CD14-positive monocyte (primary cell): ENCODE results near the gene ATXN7L1. TPM values are rescaled to one million over a fixed set of nuclear protein-coding genes. Genes with fewer than 3 reads are reported as not detected.

Experiments used
- DNase-seq, 3 donors: peaks; one replicate each; pipeline ENCODE4 v3.0.0-alpha.2; 2011 to 2022
- H2AFZ ChIP-seq: 2 replicates; pipeline ENCODE4 v1.6.0; 2012; ENCODE audit warnings: mild to moderate bottlenecking, low read depth, low read length, inconsistent platforms; ENCODE audit not compliant: insufficient read depth, poor library complexity, severe bottlenecking
- H3K27ac ChIP-seq, 2 donors: 1 replicate in 1 of 2; 2 replicates in 1 of 2; pipeline ENCODE4 v1.5.1; 2012 to 2013; ENCODE audit warnings: low read length in 2 of 2, control low read depth in 1 of 2, inconsistent platforms in 1 of 2, low read depth in 1 of 2, mild to moderate bottlenecking in 1 of 2
- H3K27me3 ChIP-seq, 2 donors: one replicate each; pipeline versions ENCODE4 v1.6.0 to v1.6.1; 2011 to 2013; ENCODE audit warnings: low read length in 2 of 2; ENCODE audit not compliant: control insufficient read depth in 2 of 2, insufficient read depth in 2 of 2
- H3K36me3 ChIP-seq, 2 donors: replicated peaks in 1 of 2; 1 replicate in 1 of 2; 2 replicates in 1 of 2; pipeline versions ENCODE4 v1.5.1 to v1.6.1; 2012 to 2013; ENCODE audit warnings: low read length in 2 of 2, control low read depth in 1 of 2, inconsistent platforms in 1 of 2, mild to moderate bottlenecking in 1 of 2; ENCODE audit not compliant: insufficient read depth in 2 of 2, control insufficient read depth in 1 of 2
- H3K4me1 ChIP-seq, 2 donors: 1 replicate in 1 of 2; 2 replicates in 1 of 2; pipeline versions ENCODE4 v1.5.1 to v1.6.1; 2012 to 2013; ENCODE audit warnings: low read length in 2 of 2, control low read depth in 1 of 2, inconsistent platforms in 1 of 2, mild to moderate bottlenecking in 1 of 2, moderate library complexity in 1 of 2; ENCODE audit not compliant: insufficient read depth in 2 of 2, control insufficient read depth in 1 of 2
- H3K4me2 ChIP-seq: replicated peaks from 2 replicates; pipeline ENCODE3; 2012; ENCODE audit warnings: low read length, moderate library complexity, mild to moderate bottlenecking; ENCODE audit not compliant: poor library complexity, severe bottlenecking; ENCODE audit errors: extremely low read depth
- H3K4me3 ChIP-seq, 3 experiments: fragments of 200-600 bp in 1 of 3; sonication (generic) in 1 of 3; replicated peaks in 1 of 3; 1 replicate in 2 of 3; 2 replicates in 1 of 3; pipeline ENCODE4 v1.5.1; 2011 to 2013; ENCODE audit warnings: low read length in 3 of 3, mild to moderate bottlenecking in 3 of 3, control low read depth in 2 of 3, low read depth in 2 of 3, inconsistent platforms in 1 of 3, moderate library complexity in 1 of 3
- H3K79me2 ChIP-seq: 2 replicates; pipeline ENCODE4 v1.6.0; 2012; ENCODE audit warnings: mild to moderate bottlenecking, control low read depth, inconsistent platforms, low read length, moderate library complexity; ENCODE audit not compliant: insufficient read depth
- H3K9ac ChIP-seq: 2 replicates; pipeline ENCODE4 v1.6.0; 2017; ENCODE audit warnings: low read length, mild to moderate bottlenecking; ENCODE audit not compliant: insufficient read depth, poor library complexity, severe bottlenecking
- H3K9me3 ChIP-seq, 2 donors: replicated peaks in 1 of 2; 1 replicate in 1 of 2; 2 replicates in 1 of 2; pipeline versions ENCODE4 v1.5.1 to v1.6.1; 2012 to 2013; ENCODE audit warnings: low read length in 2 of 2, control low read depth in 1 of 2; ENCODE audit not compliant: control insufficient read depth in 1 of 2, insufficient read depth in 1 of 2
- H4K20me1 ChIP-seq: 2 replicates; pipeline ENCODE4 v1.6.0; 2012; ENCODE audit warnings: mild to moderate bottlenecking, low read length, control low read depth, moderate library complexity; ENCODE audit not compliant: insufficient read depth
- H3K27ac Mint-ChIP-seq, 7 donors: one replicate each; pipeline ENCODE4 v1.8.0; 2020; ENCODE audit warnings: mild to moderate bottlenecking in 7 of 7, mixed read lengths in 7 of 7, moderate library complexity in 6 of 7, inconsistent platforms in 2 of 7
- H3K27me3 Mint-ChIP-seq, 3 donors: one replicate each; pipeline ENCODE4 v1.8.0; 2021 to 2022; ENCODE audit warnings: low read depth in 3 of 3, mild to moderate bottlenecking in 3 of 3, mixed read lengths in 3 of 3, moderate library complexity in 3 of 3, inconsistent platforms in 1 of 3
- H3K36me3 Mint-ChIP-seq, 2 donors: one replicate each; pipeline ENCODE4 v1.8.0; 2020; ENCODE audit warnings: mixed read lengths in 2 of 2, inconsistent platforms in 1 of 2, mild to moderate bottlenecking in 1 of 2
- H3K4me1 Mint-ChIP-seq: one replicate; pipeline ENCODE4 v1.8.0; 2020; ENCODE audit warnings: mild to moderate bottlenecking, mixed read lengths
- H3K4me3 Mint-ChIP-seq, 2 donors: one replicate each; pipeline ENCODE4 v1.8.0; 2020; ENCODE audit warnings: mild to moderate bottlenecking in 2 of 2, mixed read lengths in 2 of 2, moderate library complexity in 1 of 2
- H3K9me3 Mint-ChIP-seq, 7 donors: one replicate each; pipeline ENCODE4 v1.8.0; 2020 to 2022; ENCODE audit warnings: mixed read lengths in 7 of 7, mild to moderate bottlenecking in 6 of 7, moderate library complexity in 6 of 7, inconsistent platforms in 2 of 7
- CTCF ChIP-seq: fragments of 200-600 bp; IDR thresholded peaks from one replicate; pipeline ENCODE4 v1.8.0; 2022; ENCODE audit warnings: antibody characterized with exemption, mild to moderate bottlenecking
- WGBS: methylation state at CpG from one replicate; pipeline ENCODE4 v1.1.5; 2013; ENCODE audit warnings: missing lambda C conversion rate; ENCODE audit not compliant: insufficient coverage; 5-methylcytosine and 5-hydroxymethylcytosine counted together
- intact Hi-C, 2 donors: fragments of 100-400 bp; cut with micrococcal nuclease; formaldehyde crosslinking; loops; one replicate each; pipeline versions ENCODE4 v1.15.0 to v1.15.1; 2023
- polyA plus RNA-seq, 3 donors: library from polyadenylated mRNA; depleted of rRNA in 1 of 3; unstranded in 2 of 3; stranded (reverse) in 1 of 3; fragments of 300-500 nt in 2 of 3; fragments of >200 nt in 1 of 3; fragmentation: Illumina TruSeq in 2 of 3; gene quantifications; 1 replicate in 2 of 3; 2 replicates in 1 of 3; pipeline ENCODE4 v1.2.3, GENCODE V29; 2012 to 2021

The ATXN7L1 gene
- polyA plus RNA-seq, 3 donors = 4.5 to 12.2 (median 11.2) TPM

GRCh38 chr7:105618016-105618296 lies 258.4 kb downstream of the ATXN7L1 start:
- Histone ChIP-seq H3K36me3 (peaks cover 90 to 98% of the 10 kb centered on the region in 2 donors), H2AFZ (no peak overlapping the region), H3K27me3 (no peaks in the 10 kb centered on the region), H3K27ac (no peak overlapping the region), H3K4me1 (no peaks in the 10 kb centered on the region), H3K9me3 (no peaks in the 10 kb centered on the region), H3K4me2 (no peak overlapping the region), H3K9ac (no peak overlapping the region), H4K20me1 (no peaks in the 10 kb centered on the region), H3K4me3 (no peak overlapping the region), H3K79me2 (no peaks in the 10 kb centered on the region)
- Mint-ChIP-seq H3K9me3 (no peaks in the 10 kb centered on the region), H3K4me1 (no peaks in the 10 kb centered on the region), H3K36me3 (peaks cover 83 to 97% of the 10 kb centered on the region in 2 donors), H3K27ac (peak overlapping the region in 2 of 7 donors; percentile 2 to 83), H3K4me3 (no peak overlapping the region), H3K27me3 (peaks cover 0 to 2% (median 1%) of the 10 kb centered on the region in 3 donors)
- WGBS = 100% methylated on average over 3 of the region's 5 CpGs
- no peak for DNase-seq
- no peak for TF ChIP-seq CTCF
- intact Hi-C loops = no loop called here

GRCh38 chr7:105617280-105618015 lies 259.0 kb downstream of the ATXN7L1 start:
- no peak for DNase-seq
- Histone ChIP-seq H3K79me2 (no peaks in the 10 kb centered on the region), H3K4me2 (no peak overlapping the region), H3K9me3 (no peaks in the 10 kb centered on the region), H3K4me1 (no peaks in the 10 kb centered on the region), H3K9ac (no peak overlapping the region), H2AFZ (no peak overlapping the region), H3K4me3 (no peak overlapping the region), H3K27ac (peak overlapping the region in 1 of 2 donors; percentile 14), H3K36me3 (peaks cover 86 to 98% of the 10 kb centered on the region in 2 donors), H4K20me1 (no peaks in the 10 kb centered on the region), H3K27me3 (no peaks in the 10 kb centered on the region)
- no peak overlapping the region for H3K4me3 Mint-ChIP-seq
- H3K9me3 Mint-ChIP-seq = no peaks in the 10 kb centered on the region
- peak overlapping the region in 1 of 7 donors; percentile 2 for H3K27ac Mint-ChIP-seq
- H3K36me3 Mint-ChIP-seq = peaks cover 83 to 97% of the 10 kb centered on the region in 2 donors
- no peaks in the 10 kb centered on the region for H3K4me1 Mint-ChIP-seq
- no peak for TF ChIP-seq CTCF
- H3K27me3 Mint-ChIP-seq = peaks cover 0 to 2% (median 1%) of the 10 kb centered on the region in 3 donors
- intact Hi-C loops = no loop called here
- 98% methylated on average over 8 of the region's 14 CpGs for WGBS
